Endothelial cell of umbilical vein (primary cell): ENCODE measurements around the gene NAT16. TPM values are rescaled to one million over a fixed set of nuclear protein-coding genes. Genes with fewer than 3 reads are reported as not detected.

Experiments used
- BruUV-seq: library from RNA; stranded (reverse); fragments of 400-500 nt; replicated peaks from 2 replicates; lab custom pipeline; 2021; lab: Mats Ljungman, UMichigan
- CTCF ChIA-PET: fragments of 300-600, 350-600 bp; sonication (Branson Sonifier 250); formaldehyde crosslinking; loops from one replicate; lab custom pipeline; 2021; ENCODE audit warnings: antibody characterized with exemption, inconsistent platforms; lab: Charles Lee
- POLR2A ChIA-PET: fragments of 300-600, 350-600 bp; sonication (Branson Sonifier 250); formaldehyde crosslinking; loops from one replicate; lab custom pipeline; 2021; ENCODE audit warnings: antibody characterized with exemption, inconsistent platforms; lab: Charles Lee
- DNase-seq: peaks from one replicate; pipeline ENCODE4 v3.0.0-alpha.2; 2011; ENCODE audit warnings: low read depth, low spot score
- FAIRE-seq: peaks from 2 replicates; lab custom pipeline; 2011; peaks lifted over from hg19 to GRCh38; lab: Jason Lieb, UNC
- H2AFZ ChIP-seq: 2 replicates; pipeline ENCODE4 v1.6.0; 2012; ENCODE audit warnings: low read depth, low read length, control low read depth, inconsistent platforms
- H3K27ac ChIP-seq: 2 replicates; pipeline ENCODE4 v1.5.1; 2011; ENCODE audit warnings: low read depth, mild to moderate bottlenecking, control low read depth, low read length, moderate library complexity; ENCODE audit not compliant: insufficient read depth
- H3K27me3 ChIP-seq, 2 experiments: 2 replicates each; pipeline versions ENCODE4 v1.6.0 to v1.6.1; 2011; ENCODE audit warnings: low read length in 2 of 2, mixed read lengths in 1 of 2; ENCODE audit not compliant: control insufficient read depth in 2 of 2, insufficient read depth in 2 of 2
- H3K36me3 ChIP-seq, 2 experiments: 2 replicates in 1 of 2; 3 replicates in 1 of 2; pipeline ENCODE4 v1.5.1; 2011; ENCODE audit warnings: low read length in 2 of 2, mild to moderate bottlenecking in 1 of 2, moderate library complexity in 1 of 2; ENCODE audit not compliant: control insufficient read depth in 2 of 2, insufficient read depth in 2 of 2; ENCODE audit errors: extremely low read depth in 1 of 2
- H3K4me1 ChIP-seq: 3 replicates; pipeline ENCODE4 v1.5.1; 2011; ENCODE audit warnings: mild to moderate bottlenecking, low read length; ENCODE audit not compliant: control insufficient read depth, insufficient read depth; ENCODE audit errors: extremely low read depth
- H3K4me2 ChIP-seq: 2 replicates; pipeline ENCODE4 v1.6.1; 2011; ENCODE audit warnings: low read length, control low read depth, mixed read lengths; ENCODE audit not compliant: insufficient read depth
- H3K4me3 ChIP-seq, 3 experiments: fragments of 200-600 bp in 1 of 3; sonication (generic), shearing (Covaris generic) in 1 of 3; replicated peaks in 1 of 3; 2 replicates each; pipeline ENCODE4 v1.5.1; 2011 to 2016; ENCODE audit warnings: control low read depth in 3 of 3, low read length in 3 of 3, mild to moderate bottlenecking in 2 of 3, inconsistent platforms in 1 of 3, low read depth in 1 of 3, moderate library complexity in 1 of 3; ENCODE audit not compliant: insufficient read depth in 1 of 3
- H3K79me2 ChIP-seq: 2 replicates; pipeline ENCODE4 v1.6.0; 2012; ENCODE audit warnings: low read length, inconsistent platforms; ENCODE audit not compliant: control insufficient read depth, insufficient read depth
- H3K9ac ChIP-seq: replicated peaks from 2 replicates; pipeline ENCODE3; 2011; ENCODE audit warnings: low read length, control low read depth; ENCODE audit not compliant: insufficient read depth; ENCODE audit errors: extremely low read depth
- H3K9me1 ChIP-seq: replicated peaks from 3 replicates; pipeline ENCODE4 v1.6.0; 2011; ENCODE audit warnings: mild to moderate bottlenecking, low read length; ENCODE audit not compliant: control insufficient read depth, insufficient read depth; ENCODE audit errors: extremely low read depth
- H3K9me3 ChIP-seq: replicated peaks from 2 replicates; pipeline ENCODE4 v1.5.1; 2012; ENCODE audit warnings: low read length, inconsistent platforms; ENCODE audit not compliant: control insufficient read depth, insufficient read depth
- H4K20me1 ChIP-seq: replicated peaks from 2 replicates; pipeline ENCODE3; 2011; ENCODE audit warnings: mild to moderate bottlenecking, low read length; ENCODE audit not compliant: control insufficient read depth, insufficient read depth; ENCODE audit errors: extremely low read depth
- EZH2 ChIP-seq: IDR thresholded peaks from 2 replicates; pipeline ENCODE4 v1.6.1; 2012; ENCODE audit warnings: borderline replicate concordance, low read depth, mild to moderate bottlenecking, moderate library complexity, low read length, inconsistent platforms; ENCODE audit not compliant: severe bottlenecking
- FOS ChIP-seq: IDR thresholded peaks from 2 replicates; pipeline ENCODE4 v1.6.1; 2011; ENCODE audit warnings: mild to moderate bottlenecking, low read length, moderate library complexity, borderline replicate concordance; ENCODE audit not compliant: insufficient read depth
- POLR2A ChIP-seq: IDR thresholded peaks from 2 replicates; pipeline ENCODE4 v1.6.1; 2012; ENCODE audit warnings: low read depth, mild to moderate bottlenecking, control low read depth, low read length
- dilution Hi-C: fragments of 300-500 bp; cut with MboI; formaldehyde crosslinking; loops from one replicate; pipeline ENCODE4 v1.15.0; 2019; ENCODE audit warnings: low sequenced_read_pairs; ENCODE audit not compliant: extremely low pct_ligation_motif_present
- intact Hi-C: fragments of 100-400 bp; cut with micrococcal nuclease; formaldehyde crosslinking; loops from one replicate; pipeline ENCODE4 v1.10.0; 2022
- polyA plus RNA-seq, 4 experiments: library from polyadenylated mRNA; depleted of rRNA in 3 of 4; stranded (reverse) in 3 of 4; unstranded in 1 of 4; fragments of >200 nt; gene quantifications; 2 replicates each; pipeline versions ENCODE4 v1.2.1 to v1.2.3, GENCODE V29; 2011 to 2012; ENCODE audit warnings: missing spikeins in 1 of 4
- total RNA-seq: library from RNA; stranded (reverse); gene quantifications from 2 replicates; pipeline ENCODE4 v1.2.3, GENCODE V29; 2021
- TF ChIP-seq, protein P1 (sequence below): IDR thresholded peaks from 2 replicates; pipeline ENCODE4 v1.6.1; 2011; ENCODE audit not compliant: insufficient read depth, insufficient read length

Gene NAT16
- total and polyA plus RNA-seq, 2 donors (not counting 3 experiments of a cell fraction or from before 2014, with no cell fraction given): not detected

DNA sequence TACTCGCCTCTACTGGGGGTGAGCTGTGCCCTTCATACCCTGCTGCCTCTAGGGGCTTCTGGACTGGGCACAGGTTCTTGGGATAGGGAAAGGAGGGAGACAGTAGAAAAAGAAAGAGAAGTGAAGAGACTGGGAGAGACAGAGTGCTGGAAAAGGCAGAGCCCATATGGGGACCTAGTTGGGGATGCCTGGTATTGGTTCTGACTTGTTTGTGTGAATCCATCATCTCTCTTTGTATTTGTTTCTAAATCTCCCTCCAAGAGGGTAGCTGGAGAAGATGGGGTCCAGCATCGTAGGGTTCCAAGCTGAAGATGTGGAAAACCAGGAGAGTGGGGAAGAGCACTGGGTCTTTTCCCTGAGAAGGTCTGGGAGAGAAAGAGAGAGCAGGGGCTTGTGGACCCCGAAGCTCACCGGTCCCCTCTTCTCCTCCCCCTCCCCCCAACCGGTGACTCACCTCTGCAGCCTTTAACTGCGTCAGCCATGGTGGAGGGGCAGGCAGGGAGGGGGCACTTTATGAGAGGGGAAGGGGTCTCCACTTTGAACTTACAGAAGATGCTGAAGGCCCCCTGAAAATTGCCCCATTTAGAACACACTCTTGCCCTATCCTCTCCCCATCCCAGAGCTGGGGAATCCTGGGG, 11.6 kb downstream of the NAT16 start:
- FAIRE-seq (no peak), DNase-seq (no peak)
- POLR2A ChIA-PET: no interaction called here
- dilution Hi-C loops (no loop called here), intact Hi-C loops (loop anchor here (1.0 to 10.0 kb wide), 4 partner anchors 24 to 274 kb away; partner anchors contain the start of gene ACHE)
- H3K4me1 ChIP-seq: peaks cover 9% of the 10 kb centered on the region
- no peak overlapping the region for H3K4me2 ChIP-seq
- no peaks in the 10 kb centered on the region for H4K20me1 ChIP-seq
- peaks cover 80 to 87% of the 10 kb centered on the region in 2 experiments for H3K27me3 ChIP-seq
- no peak overlapping the region for H3K4me3 ChIP-seq
- H3K9me1 ChIP-seq: no peaks in the 10 kb centered on the region
- no peaks in the 10 kb centered on the region for H3K36me3 ChIP-seq
- TF ChIP-seq FOS: peak; percentile 5
- TF ChIP-seq, protein P1, sequence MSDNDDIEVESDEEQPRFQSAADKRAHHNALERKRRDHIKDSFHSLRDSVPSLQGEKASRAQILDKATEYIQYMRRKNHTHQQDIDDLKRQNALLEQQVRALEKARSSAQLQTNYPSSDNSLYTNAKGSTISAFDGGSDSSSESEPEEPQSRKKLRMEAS: no peak
- no peak overlapping the region for H3K9ac ChIP-seq
- H3K79me2 ChIP-seq: no peaks in the 10 kb centered on the region
- no peak overlapping the region for H3K27ac ChIP-seq
- CTCF ChIA-PET: interaction anchor here (1.1 to 1.6 kb wide), 3 partner anchors 12 to 24 kb away, joined by 6 to 17 read pairs (median 7); no protein-coding TSS in a partner anchor
- BruUV-seq: no TSS peak
- no peaks in the 10 kb centered on the region for H3K9me3 ChIP-seq
- no peak overlapping the region for H2AFZ ChIP-seq

DNA sequence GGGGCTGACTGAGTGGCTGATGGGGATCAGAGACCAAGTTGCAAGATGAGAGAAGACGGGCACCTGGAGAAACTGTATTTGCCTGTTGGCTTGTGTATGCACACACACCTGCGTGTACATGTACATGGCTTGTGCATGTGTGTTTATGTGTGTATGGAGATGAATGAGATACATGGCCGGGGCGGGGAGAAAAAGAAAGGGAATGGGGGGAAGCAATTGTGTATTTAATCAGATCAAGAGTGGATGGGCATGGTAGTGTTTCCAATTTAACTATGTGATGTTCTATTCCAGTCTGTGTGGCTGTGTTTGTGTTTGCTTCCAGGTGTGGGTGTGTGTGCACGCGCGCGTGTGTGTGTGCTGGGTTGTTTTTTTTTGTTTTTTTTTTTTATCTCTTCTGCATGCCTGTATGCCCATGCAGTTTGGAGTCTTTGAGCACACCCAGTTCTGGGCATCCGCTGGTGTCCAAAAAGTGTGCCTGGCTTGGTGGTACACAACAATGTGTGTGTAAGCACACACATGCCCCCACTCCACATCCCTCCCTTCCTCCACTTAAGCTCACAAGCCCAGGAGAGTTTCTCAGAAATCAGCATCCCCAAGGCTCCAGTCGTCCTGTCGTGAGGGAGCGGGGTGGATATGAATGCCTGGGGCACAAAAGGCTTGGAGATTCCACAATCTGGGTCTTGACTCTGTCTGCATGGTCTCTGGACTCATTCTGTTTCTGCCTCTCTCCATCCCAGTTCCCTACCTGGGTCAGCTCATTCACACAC, 12.3 kb downstream of the NAT16 start:
- H3K4me3 ChIP-seq: no peak overlapping the region
- CTCF ChIA-PET: interaction anchor here (1.1 to 1.6 kb wide), 3 partner anchors 11 to 24 kb away, joined by 6 to 17 read pairs (median 7); no protein-coding TSS in a partner anchor
- TF ChIP-seq EZH2: peak; percentile 15
- no peak for TF ChIP-seq POLR2A
- DNase-seq: no peak
- H3K9me1 ChIP-seq: no peaks in the 10 kb centered on the region
- dilution Hi-C loops: no loop called here
- H3K9me3 ChIP-seq: no peaks in the 10 kb centered on the region
- H3K27ac ChIP-seq: no peak overlapping the region
- no TSS peak for BruUV-seq
- no peak overlapping the region for H2AFZ ChIP-seq
- H4K20me1 ChIP-seq: no peaks in the 10 kb centered on the region
- POLR2A ChIA-PET: no interaction called here
- H3K79me2 ChIP-seq: no peaks in the 10 kb centered on the region
- H3K4me2 ChIP-seq: no peak overlapping the region
- intact Hi-C loops: loop anchor here (10.0 kb wide), 1 partner anchor 273 kb away; the partner anchor contains the start of gene ACHE
- H3K27me3 ChIP-seq: peaks cover 76 to 83% of the 10 kb centered on the region in 2 experiments
- no peak overlapping the region for H3K9ac ChIP-seq
- H3K4me1 ChIP-seq: peaks cover 12% of the 10 kb centered on the region
- FAIRE-seq: no peak
- no peaks in the 10 kb centered on the region for H3K36me3 ChIP-seq
